K562 (cell line): Measurements from ENCODE around the gene ZKSCAN7. TPM values are rescaled to one million over a fixed set of nuclear protein-coding genes. Genes with fewer than 3 reads are reported as not detected.
"Not testable (repeated sequence)": the region's sequence is repeated elsewhere in the genome, so short reads cannot be mapped to it uniquely, and the experiment has no call there.

Experiments used
- ATAC-seq: fragments of 200-7000 bp; cut with Tn5 transposase; 3 replicates; pipeline ENCODE4 v1.9.1; 2020; ENCODE audit warnings: moderate library complexity
- BruUV-seq: library from RNA; stranded (reverse); fragments of 400-500 nt; replicated peaks from 2 replicates; lab custom pipeline; 2021; lab: Mats Ljungman, UMichigan
- CTCF ChIA-PET: fragments of 300-600 bp; formaldehyde crosslinking; extraction: SDS; loops from one replicate; lab custom pipeline; 2021; ENCODE audit warnings: low intra/inter-chr PET ratio; lab: Yijun Ruan, JAX
- POLR2A ChIA-PET: fragments of 300-600, 350-650 bp; sonication (Branson Sonifier 250); formaldehyde crosslinking; extraction: SDS; loops from one replicate; lab custom pipeline; 2021; ENCODE audit warnings: antibody characterized with exemption, inconsistent platforms; lab: Yijun Ruan, JAX
- DNase-seq, 4 experiments: peaks; one replicate each; pipeline versions ENCODE4 v3.0.0 to v3.0.0-alpha.2; 2011 to 2018; ENCODE audit warnings: low spot score in 3 of 4, mixed read lengths in 3 of 4; ENCODE audit errors: extremely low read depth in 1 of 4
- FAIRE-seq: peaks from 2 replicates; lab custom pipeline; 2011; peaks lifted over from hg19 to GRCh38; lab: Jason Lieb, UNC
- H2AFZ ChIP-seq: 2 replicates; pipeline ENCODE4 v1.6.0; 2011; ENCODE audit warnings: low read depth, low read length, control low read depth, inconsistent platforms
- H3K27ac ChIP-seq: fragments of 200-600 bp; 3 replicates; pipeline ENCODE4 v1.8.0; 2011; ENCODE audit warnings: low read depth, mild to moderate bottlenecking, control low read depth, inconsistent platforms, low read length, moderate library complexity, mixed read lengths; ENCODE audit errors: extremely low read depth
- H3K27me3 ChIP-seq, 2 experiments: fragments of 300-600 bp in 1 of 2; 2 replicates in 1 of 2; 3 replicates in 1 of 2; pipeline versions ENCODE4 v1.6.0 to v1.8.0; 2011; ENCODE audit warnings: inconsistent platforms in 2 of 2, low read length in 2 of 2, mild to moderate bottlenecking in 1 of 2, mixed read lengths in 1 of 2, moderate library complexity in 1 of 2; ENCODE audit not compliant: control insufficient read depth in 2 of 2, insufficient read depth in 2 of 2
- H3K36me3 ChIP-seq: fragments of 300-600 bp; 3 replicates; pipeline ENCODE4 v1.8.0; 2011; ENCODE audit warnings: mild to moderate bottlenecking, low read length, inconsistent platforms; ENCODE audit not compliant: control insufficient read depth, insufficient read depth
- H3K4me1 ChIP-seq, 2 experiments: fragments of 200-600 bp in 1 of 2; replicated peaks in 1 of 2; 2 replicates in 1 of 2; 3 replicates in 1 of 2; pipeline versions ENCODE4 v1.5.1 to v1.8.0; 2011; ENCODE audit warnings: inconsistent platforms in 2 of 2, low read length in 2 of 2, mild to moderate bottlenecking in 1 of 2, mixed read lengths in 1 of 2, moderate library complexity in 1 of 2; ENCODE audit not compliant: control insufficient read depth in 2 of 2, insufficient read depth in 2 of 2
- H3K4me2 ChIP-seq: 2 replicates; pipeline ENCODE4 v1.6.1; 2011; ENCODE audit warnings: low read length, control low read depth, inconsistent platforms, mixed read lengths; ENCODE audit not compliant: insufficient read depth
- H3K4me3 ChIP-seq: fragments of 200-600 bp; sonication (generic), shearing (Covaris generic); 2 replicates; pipeline ENCODE4 v1.5.1; 2016; ENCODE audit warnings: control low read depth, inconsistent platforms
- H3K79me2 ChIP-seq: fragments of 200-600 bp; 3 replicates; pipeline ENCODE4 v1.8.0; 2011; ENCODE audit warnings: low read length, inconsistent platforms; ENCODE audit not compliant: control insufficient read depth, insufficient read depth
- H3K9ac ChIP-seq, 2 experiments: 2 replicates each; pipeline versions ENCODE4 v1.6.0 to v1.6.1; 2011; ENCODE audit warnings: low read depth in 2 of 2, low read length in 2 of 2, control low read depth in 1 of 2, inconsistent platforms in 1 of 2, mild to moderate bottlenecking in 1 of 2, mixed read lengths in 1 of 2; ENCODE audit not compliant: insufficient read depth in 1 of 2
- H3K9me1 ChIP-seq: one replicate; pipeline ENCODE4 v1.6.0; 2011; ENCODE audit warnings: inconsistent platforms, mild to moderate bottlenecking, low read length, moderate library complexity; ENCODE audit not compliant: control insufficient read depth, insufficient read depth
- H3K9me3 ChIP-seq: replicated peaks from 2 replicates; pipeline ENCODE4 v1.5.1; 2011; ENCODE audit warnings: low read depth, low read length, inconsistent platforms; ENCODE audit not compliant: control insufficient read depth, insufficient read depth
- H4K20me1 ChIP-seq: replicated peaks from 2 replicates; pipeline ENCODE4 v1.6.1; 2011; ENCODE audit warnings: low read length, inconsistent platforms, mixed read lengths; ENCODE audit not compliant: control insufficient read depth, insufficient read depth
- WGBS: fragments of 100-300 bp; shearing (Covaris generic); methylation state at CpG from one replicate; pipeline ENCODE4 v1.1.6; 2016; ENCODE audit warnings: low coverage, mixed read lengths; ENCODE audit not compliant: insufficient coverage; ENCODE audit errors: missing lambda C conversion rate; 5-methylcytosine and 5-hydroxymethylcytosine counted together
- in situ Hi-C: fragments of 300-500 bp; cut with MboI; formaldehyde crosslinking; loops from 4 replicates; pipeline ENCODE4 v1.15.0; 2018; ENCODE audit warnings: inconsistent platforms, mixed read lengths
- intact Hi-C: fragments of 100-400 bp; cut with micrococcal nuclease; formaldehyde crosslinking; loops from 2 replicates; pipeline ENCODE4 v1.14.2; 2022
- polyA plus RNA-seq, 8 experiments: library from polyadenylated mRNA; depleted of rRNA in 4 of 8; stranded (reverse) in 5 of 8; unstranded in 3 of 8; fragments of >200 nt; fragmentation: Nextera tagmentation in 2 of 8; fragmentation: Illumina TruSeq in 1 of 8; extraction: Ambion mirVana in 2 of 8; extraction: Trizol in 1 of 8; gene quantifications; 2 replicates each; pipeline versions ENCODE4 v1.2.1 to v1.2.3, GENCODE V29; 2011 to 2014; ENCODE audit warnings: inconsistent platforms in 1 of 8, missing spikeins in 1 of 8
- total RNA-seq, 7 experiments: library from RNA; depleted of rRNA in 6 of 7; stranded (reverse); fragments of >200 nt in 6 of 7; fragmentation: Illumina TruSeq in 2 of 7; extraction: Trizol in 2 of 7; gene quantifications; 2 replicates each; pipeline versions ENCODE4 v1.2.1 to v1.2.3, GENCODE V29; 2011 to 2021; ENCODE audit warnings: low replicate concordance in 1 of 7

The ZKSCAN7 gene
- total and polyA plus RNA-seq, 9 of the 15 experiments (the other 6 are each of a cell fraction or from before 2014, with no cell fraction given): not detected

DNA sequence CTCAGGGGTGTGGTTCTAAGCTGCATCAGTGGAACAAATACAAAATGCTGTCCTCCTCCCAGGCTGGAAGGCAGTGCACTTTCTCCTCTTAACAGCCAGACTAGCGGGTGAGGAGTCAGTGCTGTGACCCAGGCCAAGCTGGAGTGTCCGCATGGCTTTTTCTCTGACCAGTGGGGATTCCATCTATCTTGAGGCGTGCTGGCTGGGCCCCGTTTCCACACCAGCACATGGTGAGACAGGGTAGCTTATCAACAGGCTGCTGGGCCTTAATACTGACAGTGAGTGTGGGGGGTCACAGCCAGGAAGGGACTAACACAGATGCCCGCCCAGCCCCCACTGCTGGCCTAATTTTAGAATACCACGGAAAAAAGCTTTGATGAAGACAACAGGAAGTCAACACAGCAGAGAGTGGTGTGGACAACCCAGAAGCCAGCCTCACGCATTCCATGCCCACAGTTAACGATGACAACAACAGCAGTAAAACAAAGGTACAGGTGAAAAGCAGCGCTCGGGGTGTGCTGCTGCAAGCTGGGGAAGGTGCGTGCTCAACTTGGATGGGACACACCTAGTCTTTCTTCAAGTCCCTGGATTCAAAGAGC, 22.5 kb downstream of the ZKSCAN7 start:
- ATAC-seq: not testable (repeated sequence)

DNA sequence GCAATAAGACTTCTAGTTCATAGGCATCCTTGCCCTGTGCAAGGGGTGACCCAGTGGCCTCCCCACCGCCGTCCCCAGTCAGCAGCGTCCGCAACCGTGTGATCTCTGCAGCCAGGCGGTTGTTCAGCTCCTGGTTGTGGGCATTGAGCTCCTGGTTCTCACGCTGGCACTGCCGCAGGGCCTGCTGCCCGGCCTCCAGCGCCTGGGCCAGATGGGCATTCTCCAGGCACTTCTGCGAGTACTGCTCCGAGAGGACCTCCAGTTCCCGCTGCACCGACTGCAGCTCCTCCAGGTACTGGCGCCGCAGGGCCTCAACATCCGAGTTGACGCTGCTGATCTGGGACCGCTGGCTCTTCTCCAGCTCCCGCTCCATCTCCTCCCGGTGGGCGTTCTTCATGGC, 23.3 kb downstream of the ZKSCAN7 start:
- BruUV-seq, H3K27ac ChIP-seq, H3K4me3 ChIP-seq, H3K9me1 ChIP-seq, ATAC-seq, H3K9ac ChIP-seq, H3K79me2 ChIP-seq, in situ Hi-C loops, intact Hi-C loops, H3K4me1 ChIP-seq, DNase-seq, H4K20me1 ChIP-seq, H2AFZ ChIP-seq, POLR2A ChIA-PET, H3K36me3 ChIP-seq, H3K9me3 ChIP-seq, CTCF ChIA-PET, FAIRE-seq, H3K4me2 ChIP-seq: not testable (repeated sequence)
- peaks cover 18 to 49% of the 10 kb centered on the region in 2 experiments; a peak in 4 of 5 replicates for H3K27me3 ChIP-seq
- 9% methylated on average over 16 of the region's 22 CpGs for WGBS

More for the DNA sequence above, 22.5 kb downstream of the ZKSCAN7 start:
- peaks cover 18 to 40% of the 10 kb centered on the region in 2 experiments; a peak in 4 of 5 replicates for H3K27me3 ChIP-seq
- H4K20me1 ChIP-seq, BruUV-seq, H3K4me2 ChIP-seq, H3K79me2 ChIP-seq, H3K4me3 ChIP-seq, in situ Hi-C loops, DNase-seq, H3K9me3 ChIP-seq, H2AFZ ChIP-seq, POLR2A ChIA-PET, H3K4me1 ChIP-seq, intact Hi-C loops, H3K36me3 ChIP-seq, H3K9me1 ChIP-seq, FAIRE-seq, H3K27ac ChIP-seq, H3K9ac ChIP-seq, CTCF ChIA-PET: not testable (repeated sequence)
- WGBS: 2% methylated on average over 11 of the region's 11 CpGs

DNA sequence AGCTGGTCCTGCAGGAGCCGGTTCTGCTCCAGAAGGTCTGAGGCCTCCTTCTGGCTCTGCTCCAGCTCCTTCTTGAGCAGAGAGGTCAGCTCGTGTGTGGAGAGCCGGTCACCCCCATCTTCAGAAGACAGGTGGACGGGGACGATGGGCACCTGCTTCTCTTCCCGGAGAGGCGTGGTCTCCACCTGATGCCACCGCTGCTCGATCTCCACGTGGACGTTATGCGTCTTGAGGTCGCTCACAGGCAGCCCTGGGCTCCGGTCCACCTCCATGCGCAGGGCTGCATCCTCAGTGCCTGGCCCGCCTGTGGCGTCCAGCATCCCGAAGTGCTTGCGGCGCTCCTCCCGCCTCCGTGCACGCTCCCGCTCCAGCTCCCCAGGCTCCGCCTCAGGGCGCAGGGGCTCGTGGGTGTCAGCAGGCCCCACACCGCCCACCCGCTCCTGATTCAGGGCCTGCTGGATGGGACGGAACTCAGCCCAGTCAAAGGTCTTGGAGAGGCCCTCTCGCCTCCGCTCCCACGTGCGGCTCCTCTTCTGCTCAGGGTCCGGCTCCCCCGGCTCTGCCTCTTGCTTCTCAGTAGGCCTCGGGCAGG, 24.0 kb downstream of the ZKSCAN7 start:
- 35% methylated on average over 33 of the region's 37 CpGs for WGBS
- H3K4me3 ChIP-seq, FAIRE-seq, H3K9ac ChIP-seq, BruUV-seq, H3K9me3 ChIP-seq, POLR2A ChIA-PET, DNase-seq, ATAC-seq, H3K4me2 ChIP-seq, H3K79me2 ChIP-seq, H3K9me1 ChIP-seq, H3K36me3 ChIP-seq, H2AFZ ChIP-seq, intact Hi-C loops, H4K20me1 ChIP-seq, in situ Hi-C loops, H3K27ac ChIP-seq, H3K4me1 ChIP-seq, CTCF ChIA-PET: not testable (repeated sequence)
- H3K27me3 ChIP-seq: peaks cover 18 to 50% of the 10 kb centered on the region in 2 experiments; a peak in 4 of 5 replicates
